Prostate gland (tissue), 2 donors: ENCODE measurements around the gene NPAS4.

ENCODE experiments used
- CTCF ChIP-seq, 4 experiments: fragments of 200-600 bp in 2 of 4; fragments of 450-650 bp in 2 of 4; sonication (generic) in 2 of 4; IDR thresholded peaks; 1 replicate in 3 of 4; 2 replicates in 1 of 4; pipeline ENCODE4 v1.5.1; 2016 to 2019; ENCODE audit warnings: antibody characterized with exemption in 4 of 4, mild to moderate bottlenecking in 2 of 4, moderate library complexity in 2 of 4
- POLR2A ChIP-seq: fragments of 450-650 bp; IDR thresholded peaks from one replicate; pipeline ENCODE4 v1.6.1; 2016; ENCODE audit warnings: antibody characterized with exemption, mild to moderate bottlenecking

- TF ChIP-seq CTCF (IDR thresholded peaks at IDR 0.05) (no peak), POLR2A (no peak)
Observed at GRCh38 chr11:66472054-66472453, 51.2 kb downstream of the NPAS4 start.
